ENCODE data around the gene BAG2.

Gene BAG2

GRCh38 chr6:57147401-57147800 lies 24.7 kb upstream of the BAG2 start:
- H3K4me3 ChIP-seq (ENCODE audit: low read depth, low read length) = no peak overlapping the region
- no peak for DNase-seq (ENCODE audit: low read depth)
- TF ChIP-seq CTCF (IDR thresholded peaks at IDR 0.05; ENCODE audit: low read depth, low read length) (no peak), MYC (IDR thresholded peaks at IDR 0.05; ENCODE audit: low read depth, low read length) (no peak), POLR2A (IDR thresholded peaks at IDR 0.05; ENCODE audit: extremely low read depth, insufficient read length) (no peak), MAX (IDR thresholded peaks at IDR 0.05; ENCODE audit: low read depth, low read length) (no peak)

- H3K4me3 ChIP-seq (ENCODE audit: low read depth, low read length) = no peak overlapping the region
- no peak for DNase-seq (ENCODE audit: low read depth)
- no peak for TF ChIP-seq MYC (IDR thresholded peaks at IDR 0.05; ENCODE audit: low read depth, low read length)
- no peak for TF ChIP-seq MAX (IDR thresholded peaks at IDR 0.05; ENCODE audit: low read depth, low read length)
- no peak for TF ChIP-seq CTCF (IDR thresholded peaks at IDR 0.05; ENCODE audit: low read depth, low read length)
- TF ChIP-seq POLR2A (IDR thresholded peaks at IDR 0.05; ENCODE audit: extremely low read depth, insufficient read length) = no peak
Measured at GRCh38 chr6:57147955-57148858, 23.9 kb upstream of the BAG2 start.

GRCh38 chr6:57158658-57159057 lies 13.5 kb upstream of the BAG2 start:
- TF ChIP-seq MYC (IDR thresholded peaks at IDR 0.05; ENCODE audit: low read depth, low read length) (no peak), CTCF (IDR thresholded peaks at IDR 0.05; ENCODE audit: low read depth, low read length) (no peak), POLR2A (IDR thresholded peaks at IDR 0.05; ENCODE audit: extremely low read depth, insufficient read length) (no peak), MAX (IDR thresholded peaks at IDR 0.05; ENCODE audit: low read depth, low read length) (no peak)

GRCh38 chr6:57159127-57159526 lies 13.0 kb upstream of the BAG2 start:
- DNase-seq (ENCODE audit: low read depth) = no peak
- no peak overlapping the region for H3K4me3 ChIP-seq (ENCODE audit: low read depth, low read length)
- TF ChIP-seq MAX (IDR thresholded peaks at IDR 0.05; ENCODE audit: low read depth, low read length) (no peak), POLR2A (IDR thresholded peaks at IDR 0.05; ENCODE audit: extremely low read depth, insufficient read length) (no peak)

More at GRCh38 chr6:57158658-57159057, 13.5 kb upstream of the BAG2 start:
- DNase-seq (ENCODE audit: low read depth) = no peak
- no peak overlapping the region for H3K4me3 ChIP-seq (ENCODE audit: low read depth, low read length)

- no peak overlapping the region for H3K4me3 ChIP-seq (ENCODE audit: low read depth, low read length)
- TF ChIP-seq MYC (IDR thresholded peaks at IDR 0.05; ENCODE audit: low read depth, low read length) (no peak), MAX (IDR thresholded peaks at IDR 0.05; ENCODE audit: low read depth, low read length) (no peak), CTCF (IDR thresholded peaks at IDR 0.05; ENCODE audit: low read depth, low read length) (no peak), POLR2A (IDR thresholded peaks at IDR 0.05; ENCODE audit: extremely low read depth, insufficient read length) (no peak)
- no peak for DNase-seq (ENCODE audit: low read depth)
Measured at GRCh38 chr6:57162028-57162427, 10.1 kb upstream of the BAG2 start.

GRCh38 chr6:57162516-57162915 lies 9.6 kb upstream of the BAG2 start:
- TF ChIP-seq MYC (IDR thresholded peaks at IDR 0.05; ENCODE audit: low read depth, low read length) = no peak
- no peak for TF ChIP-seq CTCF (IDR thresholded peaks at IDR 0.05; ENCODE audit: low read depth, low read length)
- no peak for TF ChIP-seq MAX (IDR thresholded peaks at IDR 0.05; ENCODE audit: low read depth, low read length)
- TF ChIP-seq POLR2A (IDR thresholded peaks at IDR 0.05; ENCODE audit: extremely low read depth, insufficient read length) = no peak
- H3K4me3 ChIP-seq (ENCODE audit: low read depth, low read length) = no peak overlapping the region
- DNase-seq (ENCODE audit: low read depth) = no peak

All from NB4 (cell line).